Smooth muscle cell (in vitro differentiated cells): ENCODE data around the gene GBP5. TPM values are rescaled to one million over a fixed set of nuclear protein-coding genes. Genes with fewer than 3 reads are reported as not detected.
"Not testable (repeated sequence)": the region's sequence is repeated elsewhere in the genome, so short reads cannot be mapped to it uniquely, and the experiment has no call there.

Source experiments
- DNase-seq: peaks from one replicate; lab custom pipeline; 2025; ENCODE audit not compliant: unreplicated experiment; lab: John Stamatoyannopoulos, UW
- H2AFZ ChIP-seq: fragments of 200-600 bp; sonication (generic); 2 replicates; pipeline ENCODE4 v1.6.0; 2016; ENCODE audit warnings: antibody characterized with exemption, low read depth, mild to moderate bottlenecking
- H3F3A ChIP-seq: fragments of 200-600 bp; sonication (generic); 2 replicates; pipeline ENCODE4 v1.6.0; 2017; ENCODE audit warnings: antibody characterized with exemption, low read depth
- H3K27ac ChIP-seq: fragments of 200-600 bp; sonication (generic); 2 replicates; pipeline ENCODE4 v1.5.1; 2016; ENCODE audit warnings: low read depth, mild to moderate bottlenecking
- H3K27me3 ChIP-seq: fragments of 200-600 bp; sonication (generic); 2 replicates; pipeline ENCODE4 v1.6.1; 2016; ENCODE audit warnings: low read depth, mild to moderate bottlenecking
- H3K36me3 ChIP-seq: fragments of 200-600 bp; sonication (generic); 2 replicates; pipeline ENCODE4 v1.5.1; 2016; ENCODE audit warnings: low read depth
- H3K4me1 ChIP-seq: fragments of 200-600 bp; sonication (generic); 2 replicates; pipeline ENCODE4 v1.5.1; 2016; ENCODE audit warnings: low read depth
- H3K4me2 ChIP-seq: fragments of 200-600 bp; sonication (generic); 2 replicates; pipeline ENCODE4 v1.6.0; 2016; ENCODE audit warnings: mild to moderate bottlenecking
- H3K4me3 ChIP-seq: fragments of 200-600 bp; sonication (generic); 2 replicates; pipeline ENCODE4 v1.5.1; 2016; ENCODE audit warnings: mild to moderate bottlenecking
- H3K79me2 ChIP-seq: fragments of 200-600 bp; sonication (generic); 2 replicates; pipeline ENCODE4 v1.6.0; 2016; ENCODE audit warnings: low read depth, mild to moderate bottlenecking
- H3K9ac ChIP-seq: fragments of 200-600 bp; sonication (generic); 2 replicates; pipeline ENCODE4 v1.6.0; 2016; ENCODE audit warnings: low read depth
- H3K9me3 ChIP-seq: fragments of 200-600 bp; sonication (generic); replicated peaks from 2 replicates; pipeline ENCODE4 v1.5.1; 2016; ENCODE audit warnings: low read depth
- H4K20me1 ChIP-seq: fragments of 200-600 bp; sonication (generic); 2 replicates; pipeline ENCODE4 v1.6.0; 2016; ENCODE audit warnings: low read depth
- WGBS: methylation state at CpG from one replicate; pipeline ENCODE4 v1.1.7; 2016; ENCODE audit warnings: low lambda C conversion rate; 5-methylcytosine and 5-hydroxymethylcytosine counted together
- polyA plus RNA-seq: library from polyadenylated mRNA; unstranded; fragments of >200 nt; fragmentation: Nextera tagmentation; extraction: Ambion mirVana; gene quantifications from 2 replicates; pipeline ENCODE4 v1.2.1, GENCODE V29; 2016
- total RNA-seq: library from RNA; depleted of rRNA; stranded (reverse); fragments of >200 nt; gene quantifications from 2 replicates; pipeline ENCODE4 v1.2.3, GENCODE V29; 2014
- TF ChIP-seq, protein P1 (sequence below): fragments of 200-600 bp; sonication (generic); IDR thresholded peaks from 2 replicates; pipeline ENCODE4 v1.5.1; 2017; ENCODE audit warnings: borderline replicate concordance, mild to moderate bottlenecking, antibody characterized with exemption; ENCODE audit not compliant: insufficient read depth, poor library complexity, severe bottlenecking

The GBP5 gene
- total and polyA plus RNA-seq, 2 experiments from 2014 or later: not detected

DNA sequence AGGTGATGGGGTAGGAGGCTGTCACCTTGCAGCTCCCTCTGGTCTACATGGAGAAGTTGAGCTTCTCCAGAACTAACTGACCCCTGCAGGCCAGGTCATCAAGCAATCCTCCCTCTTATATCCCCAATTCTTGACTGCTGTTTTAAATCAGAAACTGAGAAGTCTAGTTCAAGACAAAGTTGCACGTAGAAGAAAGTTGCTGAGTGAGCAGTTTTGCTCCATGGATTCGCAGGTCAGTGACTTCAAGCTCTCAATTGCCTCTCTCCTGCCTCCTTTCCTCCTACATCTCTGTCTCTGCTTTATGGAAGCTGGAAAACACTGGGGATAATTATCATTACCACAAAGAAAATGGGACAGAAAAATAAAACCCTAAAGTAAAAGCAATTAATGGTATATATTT, 32.8 kb upstream of the GBP5 start:
- Histone ChIP-seq H3K79me2 (no peaks in the 10 kb centered on the region), H3K4me3 (no peak overlapping the region)
- TF ChIP-seq, protein P1, sequence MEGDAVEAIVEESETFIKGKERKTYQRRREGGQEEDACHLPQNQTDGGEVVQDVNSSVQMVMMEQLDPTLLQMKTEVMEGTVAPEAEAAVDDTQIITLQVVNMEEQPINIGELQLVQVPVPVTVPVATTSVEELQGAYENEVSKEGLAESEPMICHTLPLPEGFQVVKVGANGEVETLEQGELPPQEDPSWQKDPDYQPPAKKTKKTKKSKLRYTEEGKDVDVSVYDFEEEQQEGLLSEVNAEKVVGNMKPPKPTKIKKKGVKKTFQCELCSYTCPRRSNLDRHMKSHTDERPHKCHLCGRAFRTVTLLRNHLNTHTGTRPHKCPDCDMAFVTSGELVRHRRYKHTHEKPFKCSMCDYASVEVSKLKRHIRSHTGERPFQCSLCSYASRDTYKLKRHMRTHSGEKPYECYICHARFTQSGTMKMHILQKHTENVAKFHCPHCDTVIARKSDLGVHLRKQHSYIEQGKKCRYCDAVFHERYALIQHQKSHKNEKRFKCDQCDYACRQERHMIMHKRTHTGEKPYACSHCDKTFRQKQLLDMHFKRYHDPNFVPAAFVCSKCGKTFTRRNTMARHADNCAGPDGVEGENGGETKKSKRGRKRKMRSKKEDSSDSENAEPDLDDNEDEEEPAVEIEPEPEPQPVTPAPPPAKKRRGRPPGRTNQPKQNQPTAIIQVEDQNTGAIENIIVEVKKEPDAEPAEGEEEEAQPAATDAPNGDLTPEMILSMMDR: no peak

DNA sequence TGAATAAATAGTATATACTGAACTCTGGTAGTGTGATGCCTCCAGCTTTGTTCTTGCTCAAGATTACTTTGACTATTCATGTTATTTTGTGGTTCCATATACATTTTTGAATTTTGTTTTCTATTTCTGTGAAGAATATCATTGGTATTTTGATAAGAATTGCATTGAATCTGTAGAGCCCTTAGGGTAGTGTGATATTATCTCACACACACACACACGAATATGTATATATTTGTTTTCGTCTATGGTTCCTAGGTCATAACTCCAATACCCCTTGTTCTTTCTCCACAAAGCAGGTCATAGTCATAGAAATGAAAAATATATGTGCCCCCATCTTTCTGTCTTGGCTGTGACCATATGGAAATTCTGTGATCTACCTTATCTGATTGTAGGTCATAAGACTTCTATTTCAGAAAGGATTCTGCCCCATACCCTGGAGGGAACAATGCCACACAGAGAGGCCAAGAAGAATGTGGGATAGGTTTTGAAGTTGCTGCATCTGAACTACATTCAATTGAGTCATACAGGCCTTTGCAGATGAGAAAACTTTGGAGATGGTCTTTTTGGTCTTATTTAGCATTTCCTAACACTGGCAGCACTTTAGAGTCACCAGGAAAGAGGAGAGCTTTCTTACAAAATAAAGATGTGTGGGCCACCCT, 32.0 kb upstream of the GBP5 start:
- no peaks in the 10 kb centered on the region for H3K4me1 ChIP-seq
- no peaks in the 10 kb centered on the region for H3K9me3 ChIP-seq
- no peaks in the 10 kb centered on the region for H3K36me3 ChIP-seq
- TF ChIP-seq, protein P1: no peak
- no peak overlapping the region for H3K4me2 ChIP-seq
- H2AFZ ChIP-seq: no peak overlapping the region
- no peak for DNase-seq
- no peak overlapping the region for H3K9ac ChIP-seq
- H3F3A ChIP-seq: no peaks in the 10 kb centered on the region
- H3K4me3 ChIP-seq: no peak overlapping the region
- no peak overlapping the region for H3K27ac ChIP-seq
- no peaks in the 10 kb centered on the region for H3K79me2 ChIP-seq
- 84% methylated on average over 2 of the region's 2 CpGs for WGBS
- no peaks in the 10 kb centered on the region for H3K27me3 ChIP-seq
- H4K20me1 ChIP-seq: no peaks in the 10 kb centered on the region

More for the DNA sequence above, 32.8 kb upstream of the GBP5 start:
- H3K9ac ChIP-seq: no peak overlapping the region
- H3K27me3 ChIP-seq: no peaks in the 10 kb centered on the region
- H3K4me1 ChIP-seq: no peaks in the 10 kb centered on the region
- H3K4me2 ChIP-seq: no peak overlapping the region
- DNase-seq: no peak
- no peak overlapping the region for H3K27ac ChIP-seq
- WGBS: 87% methylated on average over 2 of the region's 2 CpGs
- no peak overlapping the region for H2AFZ ChIP-seq
- no peaks in the 10 kb centered on the region for H3K9me3 ChIP-seq
- no peaks in the 10 kb centered on the region for H4K20me1 ChIP-seq
- no peaks in the 10 kb centered on the region for H3K36me3 ChIP-seq
- H3F3A ChIP-seq: no peaks in the 10 kb centered on the region

DNA sequence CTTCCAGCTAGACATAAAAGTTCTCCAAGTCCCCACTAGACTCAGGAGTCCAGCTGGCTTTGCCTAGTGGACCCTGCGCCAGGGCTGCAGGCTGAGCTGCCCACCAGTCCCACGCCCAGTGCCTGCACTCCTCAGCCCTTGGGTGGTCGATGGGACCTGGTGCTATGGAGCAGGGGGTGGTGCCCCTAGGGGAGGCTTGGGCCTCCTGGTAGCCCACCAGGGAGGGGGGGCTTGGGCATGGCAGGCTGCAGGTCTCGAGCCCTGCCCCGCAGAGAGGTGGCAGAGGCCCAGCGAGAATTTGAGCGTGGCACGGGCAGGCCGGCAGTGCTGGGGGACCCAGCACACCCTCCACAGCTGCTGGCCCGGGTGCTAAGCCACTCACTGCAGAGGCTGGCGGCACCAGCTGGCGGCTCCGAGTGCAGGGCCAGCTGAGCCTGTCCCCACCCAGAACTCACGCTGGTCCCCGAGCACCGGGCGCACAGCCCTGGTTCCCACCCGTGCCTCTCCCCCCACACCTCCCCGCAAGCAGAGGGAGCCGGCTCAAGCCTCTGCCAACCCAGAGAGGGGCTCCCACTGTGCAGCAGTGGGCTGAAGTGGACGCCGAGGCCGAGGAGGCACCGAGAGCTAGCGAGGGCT, 30.2 kb upstream of the GBP5 start:
- H3K79me2 ChIP-seq: no peaks in the 10 kb centered on the region
- no peaks in the 10 kb centered on the region for H3K9me3 ChIP-seq
- no peak for DNase-seq
- H2AFZ ChIP-seq: no peak overlapping the region
- no peak overlapping the region for H3K4me3 ChIP-seq
- no peaks in the 10 kb centered on the region for H3K27me3 ChIP-seq
- H3K9ac ChIP-seq: no peak overlapping the region
- H3F3A ChIP-seq: no peaks in the 10 kb centered on the region
- H3K27ac ChIP-seq: no peak overlapping the region
- no peaks in the 10 kb centered on the region for H3K4me1 ChIP-seq
- TF ChIP-seq, protein P1: no peak
- no peak overlapping the region for H3K4me2 ChIP-seq
- no peaks in the 10 kb centered on the region for H4K20me1 ChIP-seq
- WGBS: 95% methylated on average over 17 of the region's 25 CpGs
- no peaks in the 10 kb centered on the region for H3K36me3 ChIP-seq

DNA sequence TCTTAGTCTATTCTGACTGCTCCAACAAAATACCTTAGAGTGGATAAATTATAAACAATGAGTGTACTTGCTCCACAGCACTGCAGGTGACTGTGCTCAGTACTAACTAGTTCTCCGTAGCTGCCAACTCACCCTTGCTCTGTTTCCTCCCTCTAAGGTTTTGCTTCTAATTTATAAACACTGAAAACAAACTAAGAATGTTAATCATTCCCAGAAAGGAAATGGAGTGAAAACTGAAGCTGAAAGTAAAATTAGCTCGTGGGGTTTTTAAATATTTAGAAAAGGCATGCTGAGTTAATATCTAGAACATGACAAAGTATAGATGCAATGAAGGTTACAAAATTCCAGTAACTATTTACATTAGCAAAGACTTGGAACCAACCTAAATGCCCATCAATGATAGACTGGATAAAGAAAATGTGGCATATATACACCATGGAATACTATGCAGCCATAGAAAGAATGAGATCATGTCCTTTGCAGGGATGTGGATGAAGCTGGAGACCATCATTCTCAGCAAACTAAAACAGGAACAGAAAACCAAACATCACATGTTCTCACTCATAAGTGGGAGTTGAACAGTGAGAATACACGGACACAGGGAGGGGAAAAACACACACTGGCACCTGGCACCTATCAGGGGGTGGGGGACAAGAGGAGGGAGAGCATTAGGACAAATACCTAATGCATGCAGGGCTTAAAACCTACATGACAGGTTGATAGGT, 27.2 kb upstream of the GBP5 start:
- not testable (repeated sequence) for H3K9ac ChIP-seq, H3K4me3 ChIP-seq, H4K20me1 ChIP-seq, H3K27ac ChIP-seq, H3K9me3 ChIP-seq, H3K27me3 ChIP-seq, H3K79me2 ChIP-seq, H2AFZ ChIP-seq, H3F3A ChIP-seq, H3K36me3 ChIP-seq, DNase-seq, H3K4me1 ChIP-seq, H3K4me2 ChIP-seq
- WGBS: 88% methylated on average over 3 of the region's 3 CpGs
